Neural progenitor cell (in vitro differentiated cells): ENCODE measurements around the gene GPHB5. TPM values are rescaled to one million over a fixed set of nuclear protein-coding genes. Genes with fewer than 3 reads are reported as not detected.

Experiments used
- DNase-seq: peaks from one replicate; pipeline ENCODE4 v3.0.0-alpha.2; 2016; ENCODE audit warnings: low spot score
- H2AFZ ChIP-seq: fragments of 200-600 bp; sonication (generic); replicated peaks from 2 replicates; pipeline ENCODE4 v1.6.1; 2016; ENCODE audit warnings: antibody characterized with exemption
- H3F3A ChIP-seq: fragments of 200-600 bp; sonication (generic); 2 replicates; pipeline ENCODE4 v1.6.1; 2016; ENCODE audit warnings: antibody characterized with exemption, low read depth
- H3K27ac ChIP-seq: fragments of 200-600 bp; sonication (generic); 2 replicates; pipeline ENCODE4 v1.5.1; 2016; ENCODE audit warnings: mild to moderate bottlenecking
- H3K27me3 ChIP-seq: fragments of 200-600 bp; sonication (generic); 2 replicates; pipeline ENCODE4 v1.6.1; 2016; ENCODE audit warnings: mild to moderate bottlenecking, moderate library complexity
- H3K36me3 ChIP-seq: fragments of 200-600 bp; sonication (generic); 2 replicates; pipeline ENCODE4 v1.5.1; 2016
- H3K4me1 ChIP-seq: fragments of 200-600 bp; sonication (generic); 2 replicates; pipeline ENCODE4 v1.6.1; 2016; ENCODE audit warnings: mixed run types
- H3K4me2 ChIP-seq: fragments of 200-600 bp; sonication (generic); 2 replicates; pipeline ENCODE4 v1.6.1; 2016
- H3K4me3 ChIP-seq: fragments of 200-600 bp; sonication (generic); 2 replicates; pipeline ENCODE4 v1.5.1; 2016
- H3K79me2 ChIP-seq: fragments of 200-600 bp; sonication (generic); 2 replicates; pipeline ENCODE4 v1.6.1; 2016; ENCODE audit warnings: low read depth
- H3K9ac ChIP-seq: fragments of 200-600 bp; sonication (generic); 2 replicates; pipeline ENCODE4 v1.6.1; 2016
- H3K9me3 ChIP-seq: fragments of 200-600 bp; sonication (generic); 2 replicates; pipeline ENCODE4 v1.5.1; 2016; ENCODE audit warnings: low read depth
- H4K20me1 ChIP-seq: fragments of 200-600 bp; sonication (generic); 2 replicates; pipeline ENCODE4 v1.6.1; 2016; ENCODE audit warnings: low read depth
- H3K27ac Mint-ChIP-seq: 3 replicates; pipeline ENCODE4 v1.8.0; 2021; ENCODE audit warnings: mixed read lengths
- H3K27me3 Mint-ChIP-seq: 2 replicates; pipeline ENCODE4 v1.8.0; 2022; ENCODE audit warnings: low read depth, mild to moderate bottlenecking, inconsistent platforms, moderate library complexity, mixed read lengths; ENCODE audit not compliant: insufficient read depth
- H3K36me3 Mint-ChIP-seq: 3 replicates; pipeline ENCODE4 v1.8.0; 2021; ENCODE audit warnings: mixed read lengths
- H3K4me1 Mint-ChIP-seq: 3 replicates; pipeline ENCODE4 v1.8.0; 2021; ENCODE audit warnings: mixed read lengths
- H3K4me3 Mint-ChIP-seq: 3 replicates; pipeline ENCODE4 v1.8.0; 2021; ENCODE audit warnings: mild to moderate bottlenecking, moderate library complexity, mixed read lengths
- H3K9me3 Mint-ChIP-seq: 3 replicates; pipeline ENCODE4 v1.8.0; 2020; ENCODE audit warnings: mixed read lengths
- EZH2 ChIP-seq: fragments of 200-600 bp; sonication (generic); IDR thresholded peaks from 2 replicates; pipeline ENCODE4 v1.6.1; 2017; ENCODE audit warnings: antibody characterized with exemption, mild to moderate bottlenecking, moderate library complexity
- EZH2phosphoT487 ChIP-seq: fragments of 200-600 bp; sonication (generic); IDR thresholded peaks from 2 replicates; pipeline ENCODE4 v1.6.1; 2017; ENCODE audit warnings: antibody characterized with exemption
- total RNA-seq: library from RNA; depleted of rRNA; stranded (reverse); fragments of >200 nt; gene quantifications from 2 replicates; pipeline ENCODE4 v1.2.3, GENCODE V29; 2015; ENCODE audit warnings: low replicate concordance
- TF ChIP-seq, protein P1 (sequence below): fragments of 200-600 bp; sonication (generic); IDR thresholded peaks from 2 replicates; pipeline ENCODE4 v1.5.1; 2017; ENCODE audit warnings: antibody characterized with exemption, mild to moderate bottlenecking

Gene GPHB5
- total RNA-seq, 1 donor from 2014 or later: not detected

- no peaks in the 10 kb centered on the region for H3K36me3 ChIP-seq
- no peak overlapping the region for H2AFZ ChIP-seq
- H3K4me1 ChIP-seq: no peaks in the 10 kb centered on the region
- H3K27ac ChIP-seq: no peak overlapping the region
- Mint-ChIP-seq H3K9me3 (peaks cover 5% of the 10 kb centered on the region), H3K27ac (no peak overlapping the region), H3K4me1 (no peaks in the 10 kb centered on the region), H3K4me3 (no peak overlapping the region), H3K27me3 (peaks cover 4% of the 10 kb centered on the region), H3K36me3 (peaks cover 4% of the 10 kb centered on the region)
- no peak overlapping the region for H3K9ac ChIP-seq
- TF ChIP-seq EZH2phosphoT487 (no peak), EZH2 (no peak)
- TF ChIP-seq, protein P1, sequence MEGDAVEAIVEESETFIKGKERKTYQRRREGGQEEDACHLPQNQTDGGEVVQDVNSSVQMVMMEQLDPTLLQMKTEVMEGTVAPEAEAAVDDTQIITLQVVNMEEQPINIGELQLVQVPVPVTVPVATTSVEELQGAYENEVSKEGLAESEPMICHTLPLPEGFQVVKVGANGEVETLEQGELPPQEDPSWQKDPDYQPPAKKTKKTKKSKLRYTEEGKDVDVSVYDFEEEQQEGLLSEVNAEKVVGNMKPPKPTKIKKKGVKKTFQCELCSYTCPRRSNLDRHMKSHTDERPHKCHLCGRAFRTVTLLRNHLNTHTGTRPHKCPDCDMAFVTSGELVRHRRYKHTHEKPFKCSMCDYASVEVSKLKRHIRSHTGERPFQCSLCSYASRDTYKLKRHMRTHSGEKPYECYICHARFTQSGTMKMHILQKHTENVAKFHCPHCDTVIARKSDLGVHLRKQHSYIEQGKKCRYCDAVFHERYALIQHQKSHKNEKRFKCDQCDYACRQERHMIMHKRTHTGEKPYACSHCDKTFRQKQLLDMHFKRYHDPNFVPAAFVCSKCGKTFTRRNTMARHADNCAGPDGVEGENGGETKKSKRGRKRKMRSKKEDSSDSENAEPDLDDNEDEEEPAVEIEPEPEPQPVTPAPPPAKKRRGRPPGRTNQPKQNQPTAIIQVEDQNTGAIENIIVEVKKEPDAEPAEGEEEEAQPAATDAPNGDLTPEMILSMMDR: no peak
- no peaks in the 10 kb centered on the region for H3K9me3 ChIP-seq
- no peak overlapping the region for H3K4me2 ChIP-seq
- no peaks in the 10 kb centered on the region for H3K79me2 ChIP-seq
- H3K27me3 ChIP-seq: no peaks in the 10 kb centered on the region
- H3K4me3 ChIP-seq: no peak overlapping the region
- DNase-seq: no peak
- no peaks in the 10 kb centered on the region for H3F3A ChIP-seq
- H4K20me1 ChIP-seq: no peaks in the 10 kb centered on the region
These were observed 49.0 kb downstream of the GPHB5 start for GRCh38 chr14:63269561-63270225.

- Histone ChIP-seq H3K27me3 (no peaks in the 10 kb centered on the region), H3K9me3 (no peaks in the 10 kb centered on the region), H3K36me3 (no peaks in the 10 kb centered on the region), H3K4me3 (no peak overlapping the region), H3F3A (no peaks in the 10 kb centered on the region), H3K4me2 (no peak overlapping the region), H2AFZ (no peak overlapping the region), H3K79me2 (no peaks in the 10 kb centered on the region), H3K9ac (no peak overlapping the region), H4K20me1 (no peaks in the 10 kb centered on the region), H3K27ac (no peak overlapping the region), H3K4me1 (no peaks in the 10 kb centered on the region)
- TF ChIP-seq, protein P1: no peak
- no peak for TF ChIP-seq EZH2phosphoT487
- TF ChIP-seq EZH2: no peak
- Mint-ChIP-seq H3K27ac (no peak overlapping the region), H3K4me3 (no peak overlapping the region), H3K9me3 (peaks cover 6% of the 10 kb centered on the region), H3K4me1 (no peaks in the 10 kb centered on the region), H3K27me3 (peaks cover 5% of the 10 kb centered on the region), H3K36me3 (peaks cover 4% of the 10 kb centered on the region)
- no peak for DNase-seq
These were observed 50.0 kb downstream of the GPHB5 start for GRCh38 chr14:63268771-63269170.

GRCh38 chr14:63267171-63267570, 51.6 kb downstream of the GPHB5 start:
- no peaks in the 10 kb centered on the region for H3K27me3 ChIP-seq
- no peak overlapping the region for H2AFZ ChIP-seq
- Mint-ChIP-seq H3K36me3 (peaks cover 4% of the 10 kb centered on the region), H3K9me3 (peaks cover 6% of the 10 kb centered on the region), H3K4me3 (no peak overlapping the region), H3K27ac (no peak overlapping the region), H3K4me1 (no peaks in the 10 kb centered on the region), H3K27me3 (peaks cover 5% of the 10 kb centered on the region)
- H3K36me3 ChIP-seq: no peaks in the 10 kb centered on the region
- TF ChIP-seq EZH2phosphoT487: no peak
- no peak for TF ChIP-seq EZH2
- TF ChIP-seq, protein P1: no peak
- no peak overlapping the region for H3K9ac ChIP-seq
- no peak overlapping the region for H3K4me2 ChIP-seq
- H3K9me3 ChIP-seq: no peaks in the 10 kb centered on the region
- H3K4me3 ChIP-seq: no peak overlapping the region
- no peaks in the 10 kb centered on the region for H3K4me1 ChIP-seq
- H3F3A ChIP-seq: no peaks in the 10 kb centered on the region
- H4K20me1 ChIP-seq: no peaks in the 10 kb centered on the region
- no peak for DNase-seq
- no peaks in the 10 kb centered on the region for H3K79me2 ChIP-seq
- no peak overlapping the region for H3K27ac ChIP-seq
